ENCODE measurements around the gene ZNF573.

The ZNF573 gene

GRCh38 chr19:37695144-37695899, 84.1 kb downstream of the ZNF573 start:
- DNase-seq (ENCODE audit: low spot score): no peak

- DNase-seq (ENCODE audit: low spot score): no peak
Observed at GRCh38 chr19:37692956-37693620, 86.3 kb downstream of the ZNF573 start.

- no peak for DNase-seq (ENCODE audit: low spot score)
Observed at GRCh38 chr19:37691881-37692504, 87.4 kb downstream of the ZNF573 start.
